Measurements from ENCODE around the gene SMIM13.

SMIM13 gene

DNA sequence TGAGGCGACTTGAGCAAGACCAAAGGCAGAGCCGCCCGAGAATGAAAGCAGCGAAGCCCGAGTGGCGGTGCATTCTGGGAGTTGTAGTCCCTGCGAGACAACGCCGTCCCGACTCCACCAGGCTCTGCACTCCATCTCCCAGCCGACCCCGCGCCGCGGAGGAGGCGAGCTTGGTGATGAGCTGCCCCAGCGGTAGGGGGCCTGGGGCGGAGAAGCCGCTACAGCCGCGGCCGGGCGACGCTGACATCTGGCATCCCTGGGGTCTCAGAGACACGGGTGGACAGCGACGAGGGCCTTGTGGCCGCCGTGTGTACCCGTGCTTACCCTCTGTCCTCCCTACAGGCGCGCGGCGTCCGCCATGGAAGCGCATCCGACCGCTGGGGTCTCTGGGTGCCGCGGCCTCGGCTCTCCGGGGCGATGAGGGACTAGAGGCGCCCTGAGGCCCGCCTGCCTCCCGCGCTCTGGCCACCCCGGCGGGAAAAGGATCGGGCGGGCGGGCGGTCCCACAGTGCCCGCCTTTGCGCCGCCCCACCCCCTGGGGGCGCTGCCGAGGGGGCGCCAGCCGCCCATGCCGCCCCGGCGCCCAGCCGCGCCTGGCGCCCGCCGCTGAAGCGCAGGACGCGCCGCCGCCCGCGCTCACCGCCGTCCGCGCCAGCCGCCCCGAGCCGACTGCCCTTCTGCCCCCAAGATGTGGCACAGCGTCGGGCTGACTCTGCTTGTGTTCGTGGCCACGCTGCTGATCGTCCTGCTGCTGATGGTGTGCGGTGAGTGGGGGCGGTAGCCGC, at the start of gene SMIM13:
Gene SMIM13 (plus strand): TSS at position 209 of the 785 bp plus-strand sequence. CDS start 480 bp downstream, at position 689.
- no peaks in the 10 kb centered on the region for H3F3A ChIP-seq (ENCODE audit: control insufficient read depth, insufficient read depth)
- peaks cover 47% of the 10 kb centered on the region for H3K79me2 ChIP-seq (ENCODE audit: control insufficient read depth, low read length)
- H3K27ac ChIP-seq (ENCODE audit: low read depth, low read length), result peak within 1 kb of the TSS; percentile 60
- no peaks in the 10 kb centered on the region for H3K27me3 ChIP-seq (ENCODE audit: control insufficient read depth, low read length)
- peaks cover 31% of the 10 kb centered on the region for H3K4me1 ChIP-seq (ENCODE audit: control insufficient read depth, low read length)
- no peaks in the 10 kb centered on the region for H3K9me2 ChIP-seq (replicated peaks; ENCODE audit: control insufficient read depth, low read length)
- 0 out of 2 replicates have a peak, but pooled peaks cover 4% of the 10 kb centered on the region for H3K36me3 ChIP-seq (ENCODE audit: control insufficient read depth, low read length)
- no peaks in the 10 kb centered on the region for H3K9me3 ChIP-seq (ENCODE audit: control insufficient read depth, insufficient read depth, low read length)
- H4K20me1 ChIP-seq (ENCODE audit: control insufficient read depth, insufficient read depth, low read depth, low read length), result no peaks in the 10 kb centered on the region
- H3K4me3 ChIP-seq (ENCODE audit: low read length), result peak within 1 kb of the TSS; percentile 96
- TF ChIP-seq, protein P1, sequence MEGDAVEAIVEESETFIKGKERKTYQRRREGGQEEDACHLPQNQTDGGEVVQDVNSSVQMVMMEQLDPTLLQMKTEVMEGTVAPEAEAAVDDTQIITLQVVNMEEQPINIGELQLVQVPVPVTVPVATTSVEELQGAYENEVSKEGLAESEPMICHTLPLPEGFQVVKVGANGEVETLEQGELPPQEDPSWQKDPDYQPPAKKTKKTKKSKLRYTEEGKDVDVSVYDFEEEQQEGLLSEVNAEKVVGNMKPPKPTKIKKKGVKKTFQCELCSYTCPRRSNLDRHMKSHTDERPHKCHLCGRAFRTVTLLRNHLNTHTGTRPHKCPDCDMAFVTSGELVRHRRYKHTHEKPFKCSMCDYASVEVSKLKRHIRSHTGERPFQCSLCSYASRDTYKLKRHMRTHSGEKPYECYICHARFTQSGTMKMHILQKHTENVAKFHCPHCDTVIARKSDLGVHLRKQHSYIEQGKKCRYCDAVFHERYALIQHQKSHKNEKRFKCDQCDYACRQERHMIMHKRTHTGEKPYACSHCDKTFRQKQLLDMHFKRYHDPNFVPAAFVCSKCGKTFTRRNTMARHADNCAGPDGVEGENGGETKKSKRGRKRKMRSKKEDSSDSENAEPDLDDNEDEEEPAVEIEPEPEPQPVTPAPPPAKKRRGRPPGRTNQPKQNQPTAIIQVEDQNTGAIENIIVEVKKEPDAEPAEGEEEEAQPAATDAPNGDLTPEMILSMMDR (IDR thresholded peaks at IDR 0.05; ENCODE audit: low read depth, low read length, poor library complexity, severe bottlenecking), result peak; percentile 50
- TF ChIP-seq EZH2phosphoT487 (IDR thresholded peaks at IDR 0.05; ENCODE audit: borderline replicate concordance, low read length), result no peak
- peak within 1 kb of the TSS; percentile 89 for H3K4me2 ChIP-seq (ENCODE audit: low read length)

DNA sequence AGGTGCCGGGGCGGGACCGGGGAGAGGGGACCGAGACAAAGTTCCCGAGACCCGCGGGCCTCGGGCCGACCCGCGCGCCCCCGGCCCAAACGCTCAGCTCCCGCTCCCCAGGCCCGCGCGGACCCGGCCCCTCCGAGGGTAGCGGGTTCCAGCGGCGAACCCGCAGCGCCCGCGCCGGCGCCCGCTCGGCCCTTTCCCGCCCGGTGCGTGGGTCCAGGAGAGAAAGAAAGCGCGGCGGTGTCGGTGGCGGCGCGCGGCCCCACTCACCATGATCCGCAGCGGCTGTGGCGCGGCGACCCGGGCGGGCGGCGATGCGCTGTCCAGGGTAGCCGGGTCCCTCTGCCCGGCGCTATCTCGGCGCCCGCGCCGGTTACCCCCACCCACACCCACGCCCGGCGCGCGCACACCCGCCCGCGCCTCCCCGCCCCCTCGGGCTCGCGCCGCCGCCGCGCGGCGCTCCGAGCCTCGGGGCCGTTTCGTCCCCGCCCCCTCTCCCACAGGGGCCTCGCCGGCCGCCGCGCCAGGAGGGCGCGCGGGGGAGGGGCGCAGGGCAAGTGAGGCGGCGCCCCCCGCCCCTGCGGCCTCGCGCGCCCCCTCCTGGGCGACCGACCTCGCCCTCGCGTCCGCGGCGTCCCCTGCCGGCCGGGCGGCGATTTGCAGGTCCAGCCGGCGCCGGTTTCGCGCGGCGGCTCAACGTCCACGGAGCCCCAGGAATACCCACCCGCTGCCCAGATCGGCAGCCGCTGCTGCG, 49.5 kb upstream of the SMIM13 start, which contains the start of gene ELOVL2:
Gene ELOVL2 (minus strand): TSS at position 345 of the 751 bp plus-strand sequence. CDS start 75 bp downstream, at position 270.
- H3K4me3 ChIP-seq (ENCODE audit: low read length), result peak within 1 kb of the TSS; percentile 65
- H3K27me3 ChIP-seq (ENCODE audit: control insufficient read depth, low read length), result peaks cover 62% of the 10 kb centered on the region
- H3K4me2 ChIP-seq (ENCODE audit: low read length), result peak within 1 kb of the TSS; percentile 83

DNA sequence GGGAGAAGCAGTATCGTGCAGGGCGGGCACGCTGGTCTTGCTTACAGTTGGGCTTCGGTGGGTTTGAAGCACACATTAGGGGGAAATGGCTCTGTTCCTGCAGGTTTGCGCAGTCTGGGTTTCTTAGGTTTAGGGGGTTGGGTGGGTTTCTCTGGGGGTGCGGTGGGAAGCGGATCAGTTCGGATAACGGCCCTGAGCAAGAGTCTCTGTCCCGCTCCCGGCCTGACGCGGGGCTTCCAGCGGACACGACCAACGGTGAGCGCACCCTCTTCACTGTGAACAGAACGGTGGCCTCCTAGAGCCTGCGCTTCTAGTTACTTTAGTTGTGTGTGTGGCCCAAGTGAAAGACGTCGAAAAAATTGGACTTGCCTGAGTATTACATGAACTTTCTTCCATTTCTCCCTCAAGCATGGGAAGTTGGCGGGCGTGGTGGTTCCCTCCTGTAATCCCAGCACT, 48.9 kb upstream of the SMIM13 start:
- Histone ChIP-seq H3K36me3 (ENCODE audit: control insufficient read depth, low read length) (no peaks in the 10 kb centered on the region), H3K4me2 (ENCODE audit: low read length) (peak overlapping the region; percentile 46)

More for the DNA sequence above, 49.5 kb upstream of the SMIM13 start, which contains the start of gene ELOVL2:
- Histone ChIP-seq H3K9me3 (ENCODE audit: control insufficient read depth, insufficient read depth, low read length) (no peaks in the 10 kb centered on the region), H3K79me2 (ENCODE audit: control insufficient read depth, low read length) (no peaks in the 10 kb centered on the region), H3K4me1 (ENCODE audit: control insufficient read depth, low read length) (peaks cover 13% of the 10 kb centered on the region), H3F3A (ENCODE audit: control insufficient read depth, insufficient read depth) (peaks cover 5% of the 10 kb centered on the region; the same call in 1 of the 2 replicates), H3K27ac (ENCODE audit: low read depth, low read length) (no peak within 1 kb of the TSS), H4K20me1 (ENCODE audit: control insufficient read depth, insufficient read depth, low read depth, low read length) (no peaks in the 10 kb centered on the region), H3K36me3 (ENCODE audit: control insufficient read depth, low read length) (no peaks in the 10 kb centered on the region), H3K9me2 (replicated peaks; ENCODE audit: control insufficient read depth, low read length) (no peaks in the 10 kb centered on the region)
- TF ChIP-seq EZH2phosphoT487 (IDR thresholded peaks at IDR 0.05; ENCODE audit: borderline replicate concordance, low read length), result no peak
- TF ChIP-seq, protein P1 (IDR thresholded peaks at IDR 0.05; ENCODE audit: low read depth, low read length, poor library complexity, severe bottlenecking), result no peak

More for the DNA sequence above, 48.9 kb upstream of the SMIM13 start:
- H3K4me3 ChIP-seq (ENCODE audit: low read length), result peak overlapping the region; percentile 48
- H3K79me2 ChIP-seq (ENCODE audit: control insufficient read depth, low read length), result no peaks in the 10 kb centered on the region
- peaks cover 13% of the 10 kb centered on the region for H3K4me1 ChIP-seq (ENCODE audit: control insufficient read depth, low read length)
- no peaks in the 10 kb centered on the region for H4K20me1 ChIP-seq (ENCODE audit: control insufficient read depth, insufficient read depth, low read depth, low read length)
- H3K27ac ChIP-seq (ENCODE audit: low read depth, low read length), result no peak overlapping the region
- H3K9me3 ChIP-seq (ENCODE audit: control insufficient read depth, insufficient read depth, low read length), result no peaks in the 10 kb centered on the region
- H3K27me3 ChIP-seq (ENCODE audit: control insufficient read depth, low read length), result peaks cover 60% of the 10 kb centered on the region
- peaks cover 5% of the 10 kb centered on the region; the same call in 1 of the 2 replicates for H3F3A ChIP-seq (ENCODE audit: control insufficient read depth, insufficient read depth)
- no peaks in the 10 kb centered on the region for H3K9me2 ChIP-seq (replicated peaks; ENCODE audit: control insufficient read depth, low read length)
- no peak for TF ChIP-seq EZH2phosphoT487 (IDR thresholded peaks at IDR 0.05; ENCODE audit: borderline replicate concordance, low read length)
- TF ChIP-seq, protein P1 (IDR thresholded peaks at IDR 0.05; ENCODE audit: low read depth, low read length, poor library complexity, severe bottlenecking), result peak; percentile 39

All from DOHH2 (cell line).